Esophagus (tissue), 2 donors: Measurements from ENCODE around the gene INTS7. TPM values are rescaled to one million over a fixed set of nuclear protein-coding genes. Genes with fewer than 3 reads are reported as not detected.
"Not testable (repeated sequence)": the region's sequence is repeated elsewhere in the genome, so short reads cannot be mapped to it uniquely, and the experiment has no call there.

Source experiments
- H3K27ac ChIP-seq, 2 donors: one replicate each; pipeline ENCODE4 v1.5.1; 2013; ENCODE audit warnings: low read depth in 2 of 2, mild to moderate bottlenecking in 2 of 2, inconsistent platforms in 1 of 2, low read length in 1 of 2, moderate library complexity in 1 of 2
- H3K27me3 ChIP-seq, 2 donors: one replicate each; pipeline ENCODE4 v1.6.1; 2013; ENCODE audit warnings: low read length in 2 of 2, control low read depth in 1 of 2, mild to moderate bottlenecking in 1 of 2; ENCODE audit not compliant: insufficient read depth in 2 of 2, control insufficient read depth in 1 of 2
- H3K36me3 ChIP-seq, 2 donors: one replicate each; pipeline ENCODE4 v1.6.1; 2013; ENCODE audit warnings: low read length in 1 of 2; ENCODE audit not compliant: control insufficient read depth in 2 of 2, insufficient read depth in 2 of 2
- H3K4me1 ChIP-seq, 2 donors: one replicate each; pipeline ENCODE4 v1.6.1; 2013; ENCODE audit warnings: low read length in 1 of 2; ENCODE audit not compliant: control insufficient read depth in 2 of 2, insufficient read depth in 2 of 2
- H3K4me3 ChIP-seq, 2 donors: one replicate each; pipeline ENCODE4 v1.5.1; 2013; ENCODE audit warnings: low read length in 2 of 2, mild to moderate bottlenecking in 2 of 2, low read depth in 1 of 2, moderate library complexity in 1 of 2
- H3K9me3 ChIP-seq, 2 donors: one replicate each; pipeline ENCODE4 v1.6.1; 2013; ENCODE audit warnings: mild to moderate bottlenecking in 2 of 2, low read depth in 1 of 2, low read length in 1 of 2, moderate library complexity in 1 of 2; ENCODE audit not compliant: control insufficient read depth in 2 of 2, insufficient read depth in 1 of 2
- WGBS, 2 donors: extraction: QIAGEN DNeasy Blood & Tissue Kit; methylation state at CpG; one replicate each; pipeline ENCODE4 v1.1.7; 2013; 5-methylcytosine and 5-hydroxymethylcytosine counted together
- polyA plus RNA-seq, 2 donors: library from polyadenylated mRNA; stranded (reverse); fragments of 200-250 nt; gene quantifications; one replicate each; pipeline ENCODE4 v1.2.3, GENCODE V29; 2013
- donor health status: healthy with polysubstance abuse.
- donor health status: Bipolar disorder and iron deficiency.

The INTS7 gene
- polyA plus RNA-seq, 2 donors = 5.9 to 8.1 TPM

DNA sequence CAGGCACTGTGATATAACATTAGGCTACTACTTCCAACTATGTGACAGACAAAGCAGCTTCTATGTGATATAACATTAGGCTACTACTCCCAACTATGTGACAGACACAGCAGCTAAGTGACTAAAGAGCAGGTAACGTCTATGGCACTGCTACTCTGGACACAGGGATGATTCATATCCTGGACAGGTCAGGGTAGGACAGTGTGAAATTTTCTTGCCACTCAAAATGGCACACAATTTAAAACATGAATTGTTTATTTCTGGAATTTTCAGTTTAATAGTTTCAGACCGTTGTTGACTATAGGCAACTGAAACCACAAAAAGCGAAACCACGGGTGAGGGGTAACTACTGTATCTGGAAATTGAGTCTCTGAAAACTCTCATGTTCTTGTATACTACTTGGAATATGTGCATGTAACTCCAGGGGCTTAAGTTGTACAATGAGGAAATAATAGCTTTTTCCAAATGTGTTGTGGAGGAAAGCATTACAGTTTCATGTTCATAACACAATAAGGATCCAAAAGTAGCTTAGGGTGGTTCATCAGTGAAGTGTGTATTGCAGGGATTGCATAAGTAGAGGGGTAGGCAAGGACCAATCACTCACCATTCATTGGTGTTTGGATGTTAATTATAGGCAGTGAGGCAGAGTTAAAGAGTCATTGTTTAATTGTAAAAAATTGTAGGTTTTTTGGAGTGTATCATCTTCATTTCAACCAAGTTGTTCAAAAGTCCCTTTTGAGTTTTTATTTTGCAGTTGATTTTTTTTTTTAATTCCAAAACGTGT, 5.5 kb upstream of the INTS7 start:
- no peaks in the 10 kb centered on the region for H3K27me3 ChIP-seq
- 70 to 72% methylated on average over 5 of the region's 5 CpGs for WGBS, 2 donors
- H3K9me3 ChIP-seq = no peaks in the 10 kb centered on the region
- H3K36me3 ChIP-seq = no peaks in the 10 kb centered on the region
- H3K4me3 ChIP-seq = no peak overlapping the region
- H3K4me1 ChIP-seq = no peaks in the 10 kb centered on the region
- no peak overlapping the region for H3K27ac ChIP-seq

DNA sequence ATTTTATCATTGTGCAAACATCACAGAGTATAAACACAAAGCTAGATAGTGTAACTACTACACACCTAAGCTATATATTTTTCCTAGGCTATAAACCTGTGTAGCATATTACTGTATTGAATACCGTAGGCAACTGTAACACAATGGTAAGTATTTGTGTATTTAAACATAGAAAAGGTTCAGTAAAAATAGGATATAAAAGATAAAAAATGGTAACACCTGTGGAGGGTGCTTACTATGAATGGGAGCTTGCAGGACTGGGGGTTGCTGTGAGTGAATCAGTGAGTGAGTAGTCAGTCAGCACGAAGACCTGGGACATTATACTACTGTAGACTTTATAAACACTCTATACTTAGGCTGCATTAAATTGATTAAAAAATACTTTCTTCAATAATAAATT, 4.3 kb upstream of the INTS7 start:
- Histone ChIP-seq H3K4me3 (no peak overlapping the region), H3K4me1 (no peaks in the 10 kb centered on the region), H3K9me3 (no peaks in the 10 kb centered on the region), H3K36me3 (no peaks in the 10 kb centered on the region), H3K27me3 (no peaks in the 10 kb centered on the region), H3K27ac (no peak overlapping the region)
- 91 to 95% methylated on average over 2 of the region's 2 CpGs for WGBS, 2 donors

DNA sequence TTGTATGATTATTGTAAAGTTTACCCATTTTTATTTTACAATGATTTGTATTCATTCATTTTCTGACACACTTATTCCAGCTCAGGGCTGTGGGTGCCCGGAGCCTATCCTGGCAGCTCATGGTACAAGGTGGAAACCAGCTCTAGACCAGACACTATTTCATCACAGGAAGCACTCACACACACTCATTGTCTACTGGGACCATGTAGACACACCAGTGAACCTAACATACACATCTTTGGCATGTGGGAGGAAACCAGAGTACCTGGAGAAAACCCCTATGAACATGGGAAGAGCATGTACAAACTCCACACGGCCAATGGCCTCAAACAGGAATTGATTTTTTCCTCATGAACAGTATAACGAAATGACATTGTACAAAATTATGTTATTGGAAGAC, 2.5 kb upstream of the INTS7 start:
- H3K27ac ChIP-seq = no peak overlapping the region
- H3K4me3 ChIP-seq = no peak overlapping the region
- no peaks in the 10 kb centered on the region for H3K27me3 ChIP-seq
- H3K36me3 ChIP-seq = no peaks in the 10 kb centered on the region
- WGBS, 2 donors = 59 to 74% methylated on average over 3 of the region's 3 CpGs
- H3K4me1 ChIP-seq = no peaks in the 10 kb centered on the region
- no peaks in the 10 kb centered on the region for H3K9me3 ChIP-seq

DNA sequence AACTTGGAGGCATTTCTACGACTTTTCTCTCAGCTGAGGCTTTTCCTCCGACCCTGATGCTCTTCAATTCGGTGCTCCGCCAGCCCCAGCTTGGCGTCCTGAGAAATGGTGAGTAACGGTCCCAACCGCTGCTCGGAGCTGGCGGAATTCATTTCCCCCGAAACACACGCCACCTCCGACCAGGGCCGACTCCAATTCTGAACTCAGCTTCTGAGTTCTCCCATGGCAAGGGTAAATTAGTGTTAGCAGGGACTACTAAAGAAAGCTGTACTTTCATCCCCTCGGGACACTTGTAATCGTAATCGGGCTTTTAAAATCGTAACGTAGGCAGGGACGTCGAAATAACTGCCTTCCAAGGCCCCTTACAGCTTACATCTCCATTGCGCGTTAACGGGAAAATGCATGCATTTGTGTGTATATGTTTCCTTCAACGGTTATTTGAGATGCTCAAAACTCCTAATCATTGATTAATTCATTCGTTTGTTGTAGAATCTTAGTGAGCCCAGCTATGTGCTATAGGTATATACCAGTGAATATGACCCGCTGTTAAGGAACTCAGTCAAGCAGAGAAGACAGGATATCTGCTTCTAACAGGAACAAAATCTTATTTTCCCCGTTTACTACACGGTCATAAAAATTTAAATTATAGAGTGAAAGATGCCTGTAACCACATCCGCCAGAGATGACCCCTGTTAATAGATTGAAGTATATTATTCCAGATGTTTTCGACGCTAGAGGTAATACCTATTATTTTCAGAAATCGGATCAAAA, 663 bp upstream of the INTS7 start:
- Histone ChIP-seq H3K27me3 (no peaks in the 10 kb centered on the region), H3K36me3 (no peaks in the 10 kb centered on the region), H3K9me3 (no peaks in the 10 kb centered on the region), H3K27ac (peak overlapping the region; percentile 25 to 76), H3K4me3 (peak overlapping the region; percentile 73 to 90), H3K4me1 (no peaks in the 10 kb centered on the region)
- 1% methylated on average over 32 of the region's 32 CpGs for WGBS, 2 donors

DNA sequence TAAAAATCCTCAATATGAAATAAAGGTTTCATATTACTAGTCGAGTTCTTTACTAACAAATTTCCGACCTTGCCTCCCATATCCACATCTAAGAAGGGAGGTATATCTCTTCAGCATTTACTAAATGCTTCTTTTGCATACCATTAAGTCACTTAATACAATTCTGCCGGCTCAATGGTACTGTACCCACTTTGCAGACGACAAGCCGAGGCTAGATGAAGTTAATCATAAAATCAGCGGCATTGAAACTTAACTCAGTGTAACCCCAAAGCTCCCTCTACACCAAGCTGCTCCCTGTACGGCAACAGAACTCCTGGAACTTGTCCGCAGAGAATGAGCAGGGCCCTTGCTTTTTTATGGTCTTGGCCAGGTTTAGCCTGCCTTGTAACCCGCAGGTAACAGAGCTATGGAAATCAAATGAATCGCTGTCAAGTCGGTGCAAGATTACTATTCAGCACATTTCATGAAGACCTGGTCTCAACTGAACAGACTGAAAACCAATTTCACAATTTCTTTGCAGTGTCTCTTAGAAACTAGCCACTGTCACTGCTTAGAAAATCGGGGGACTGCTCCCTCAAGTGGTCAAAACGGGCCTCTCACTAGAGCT, 738 bp downstream of the INTS7 start:
- WGBS, 2 donors = 1 to 2% methylated on average over 13 of the region's 13 CpGs
- Histone ChIP-seq H3K9me3 (no peaks in the 10 kb centered on the region), H3K36me3 (no peaks in the 10 kb centered on the region), H3K27me3 (no peaks in the 10 kb centered on the region), H3K27ac (peak overlapping the region; percentile 95 to 99), H3K4me3 (peak overlapping the region; percentile 73 to 90), H3K4me1 (no peaks in the 10 kb centered on the region)

DNA sequence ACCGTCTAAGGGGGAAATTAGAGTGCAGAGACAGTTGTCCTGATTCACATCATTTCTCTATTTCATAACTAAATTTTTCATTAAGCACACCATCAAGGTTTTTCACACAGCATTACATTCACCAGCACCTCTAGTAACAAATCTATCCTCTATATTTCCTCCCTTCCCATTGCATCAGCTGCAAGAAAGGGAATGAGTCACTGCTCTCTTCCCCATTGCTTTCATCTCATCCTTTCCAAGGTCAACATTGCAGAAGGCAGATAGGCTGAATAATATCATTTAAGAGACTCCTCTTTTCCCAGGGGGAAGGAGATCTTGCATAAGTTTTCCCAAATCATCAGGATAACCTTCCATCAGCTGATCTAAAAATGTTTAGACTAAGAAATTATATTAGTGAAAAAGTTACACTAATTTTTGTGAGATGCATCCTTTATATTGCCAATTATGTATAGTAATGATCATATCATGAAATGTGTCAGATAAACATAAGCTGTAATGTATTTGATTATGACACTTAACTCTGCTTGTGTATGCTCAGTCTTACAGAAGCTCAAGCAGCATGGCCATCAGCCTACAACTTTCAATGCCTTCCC, 4.3 kb downstream of the INTS7 start:
- no peak overlapping the region for H3K4me3 ChIP-seq
- H3K36me3 ChIP-seq = no peaks in the 10 kb centered on the region
- H3K4me1 ChIP-seq = no peaks in the 10 kb centered on the region
- no peak overlapping the region for H3K27ac ChIP-seq
- 77 to 88% methylated on average over 1 of the region's 1 CpG for WGBS, 2 donors
- no peaks in the 10 kb centered on the region for H3K27me3 ChIP-seq
- H3K9me3 ChIP-seq = no peaks in the 10 kb centered on the region

DNA sequence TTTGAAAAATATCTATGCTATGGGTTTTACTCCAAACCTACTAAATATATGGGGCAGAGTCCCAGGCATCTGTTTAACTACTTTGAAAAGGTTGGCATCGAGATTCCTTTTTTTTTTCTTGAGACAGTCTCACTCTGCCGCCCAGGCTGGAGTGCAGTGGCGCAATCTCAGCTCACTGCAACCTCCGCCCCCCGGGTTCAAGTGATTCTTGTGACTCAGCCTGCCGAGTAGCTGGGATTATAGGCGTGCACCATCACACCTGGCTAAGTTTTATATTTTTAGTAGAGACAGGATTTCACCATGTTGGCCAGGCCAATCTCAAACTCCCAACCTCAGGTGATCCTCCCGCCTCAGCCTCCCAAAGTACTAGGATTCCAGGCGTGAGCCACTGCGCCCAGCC, 7.6 kb downstream of the INTS7 start:
- H3K27ac ChIP-seq = peak overlapping the region in 1 of 2 donors; percentile 26
- not testable (repeated sequence) for H3K27me3 ChIP-seq, H3K4me1 ChIP-seq, H3K36me3 ChIP-seq, H3K9me3 ChIP-seq, H3K4me3 ChIP-seq
- WGBS, 2 donors = 75 to 77% methylated on average over 10 of the region's 10 CpGs

DNA sequence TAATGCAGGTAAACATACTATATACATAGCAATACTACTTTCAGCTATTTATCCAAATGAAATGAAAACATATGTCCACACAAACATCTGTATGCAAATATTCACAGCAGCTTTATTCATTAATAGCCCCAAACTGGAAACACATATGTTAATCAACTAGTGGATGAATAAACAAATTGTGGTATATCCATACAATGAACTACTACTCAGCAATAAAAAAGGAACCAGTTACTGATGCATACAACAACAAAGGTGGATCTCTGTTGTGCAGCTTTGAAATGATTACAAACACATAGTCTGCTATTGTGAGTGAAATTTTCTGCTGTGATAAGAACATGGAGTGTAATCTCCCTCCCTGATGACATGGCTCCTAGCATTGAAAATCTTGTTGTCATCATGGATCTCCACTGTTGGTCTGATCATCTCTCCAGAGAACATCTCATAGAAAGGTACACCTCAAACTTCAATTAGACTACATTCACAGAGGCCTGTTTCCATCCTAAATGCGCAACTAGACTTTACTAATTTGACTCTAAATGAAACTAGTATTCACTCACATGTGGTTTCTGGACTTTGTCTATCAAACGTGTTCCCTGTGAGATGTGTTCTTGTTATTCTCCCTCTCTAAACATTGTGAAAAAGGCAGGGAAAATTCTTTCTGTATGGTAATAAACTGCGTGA, 10.7 kb downstream of the INTS7 start:
- 88 to 93% methylated on average over 3 of the region's 3 CpGs for WGBS, 2 donors
- Histone ChIP-seq H3K4me1 (no peaks in the 10 kb centered on the region), H3K27ac (no peak overlapping the region), H3K4me3 (no peak overlapping the region), H3K27me3 (no peaks in the 10 kb centered on the region), H3K36me3 (no peaks in the 10 kb centered on the region), H3K9me3 (no peaks in the 10 kb centered on the region)

DNA sequence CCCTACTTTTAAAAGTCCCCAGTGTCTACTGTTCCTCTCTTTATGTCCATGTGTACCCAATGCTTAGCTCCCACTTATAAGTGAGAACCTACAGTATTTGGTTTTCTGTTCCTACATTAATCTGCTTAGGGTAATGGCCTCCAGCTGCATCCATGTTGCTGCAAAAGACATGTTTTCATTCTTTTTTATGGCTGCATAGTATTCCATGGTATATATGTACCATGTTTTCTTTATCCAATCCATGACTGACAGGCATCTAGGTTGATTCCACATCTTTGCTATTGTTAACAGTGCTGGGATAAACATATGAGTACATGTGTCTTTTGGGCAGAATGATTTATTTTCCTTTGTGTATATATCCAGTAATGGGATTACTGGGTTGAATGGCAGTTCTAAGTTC, 12.4 kb downstream of the INTS7 start:
- not testable (repeated sequence) for H3K9me3 ChIP-seq, H3K4me3 ChIP-seq, H3K4me1 ChIP-seq, H3K36me3 ChIP-seq, H3K27ac ChIP-seq, H3K27me3 ChIP-seq
